Astrocyte (in vitro differentiated cells and primary cell): ENCODE results near the gene AP4B1. TPM values are rescaled to one million over a fixed set of nuclear protein-coding genes. Genes with fewer than 3 reads are reported as not detected.

Source experiments
- DNase-seq: peaks from one replicate; pipeline ENCODE4 v3.0.0-alpha.2; 2010; ENCODE audit warnings: low read depth
- FAIRE-seq: peaks from 2 replicates; lab custom pipeline; 2011; peaks lifted over from hg19 to GRCh38; lab: Jason Lieb, UNC
- H2AFZ ChIP-seq: 2 replicates; pipeline ENCODE4 v1.6.0; 2012; ENCODE audit warnings: low read depth, low read length, inconsistent platforms
- H3K27ac ChIP-seq: 2 replicates; pipeline ENCODE4 v1.5.1; 2011; ENCODE audit warnings: low read depth, low read length, inconsistent platforms
- H3K27me3 ChIP-seq: 2 replicates; pipeline ENCODE4 v1.6.0; 2011; ENCODE audit warnings: low read length, inconsistent platforms; ENCODE audit not compliant: insufficient read depth
- H3K36me3 ChIP-seq: 2 replicates; pipeline ENCODE4 v1.5.1; 2011; ENCODE audit warnings: low read length, inconsistent platforms; ENCODE audit not compliant: insufficient read depth
- H3K4me1 ChIP-seq: 2 replicates; pipeline ENCODE4 v1.5.1; 2011; ENCODE audit warnings: low read length, inconsistent platforms; ENCODE audit not compliant: insufficient read depth
- H3K4me2 ChIP-seq: 2 replicates; pipeline ENCODE4 v1.6.0; 2012; ENCODE audit warnings: low read length, inconsistent platforms
- H3K4me3 ChIP-seq: 2 replicates; pipeline ENCODE4 v1.5.1; 2011; ENCODE audit warnings: low read depth, mild to moderate bottlenecking, low read length, inconsistent platforms; ENCODE audit not compliant: insufficient read depth
- H3K79me2 ChIP-seq: 2 replicates; pipeline ENCODE4 v1.6.0; 2012; ENCODE audit warnings: mild to moderate bottlenecking, low read length, inconsistent platforms; ENCODE audit not compliant: insufficient read depth
- H3K9ac ChIP-seq: 2 replicates; pipeline ENCODE4 v1.6.0; 2012; ENCODE audit warnings: mild to moderate bottlenecking, low read length, inconsistent platforms
- H3K9me3 ChIP-seq: 2 replicates; pipeline ENCODE4 v1.5.1; 2012; ENCODE audit warnings: low read depth, mild to moderate bottlenecking, low read length, inconsistent platforms; ENCODE audit not compliant: insufficient read depth
- H4K20me1 ChIP-seq: 2 replicates; pipeline ENCODE4 v1.6.0; 2012; ENCODE audit warnings: low read length, inconsistent platforms; ENCODE audit not compliant: insufficient read depth
- H3K27ac Mint-ChIP-seq: one replicate; pipeline ENCODE4 v1.8.0; 2021; ENCODE audit warnings: mild to moderate bottlenecking, mixed read lengths; ENCODE audit not compliant: unreplicated experiment
- H3K27me3 Mint-ChIP-seq: one replicate; pipeline ENCODE4 v1.8.0; 2021; ENCODE audit warnings: low read depth, mixed read lengths; ENCODE audit not compliant: unreplicated experiment
- H3K36me3 Mint-ChIP-seq: one replicate; pipeline ENCODE4 v1.8.0; 2021; ENCODE audit warnings: low read depth, mixed read lengths; ENCODE audit not compliant: unreplicated experiment
- H3K4me1 Mint-ChIP-seq: one replicate; pipeline ENCODE4 v1.8.0; 2021; ENCODE audit warnings: low read depth, mixed read lengths; ENCODE audit not compliant: unreplicated experiment
- H3K4me3 Mint-ChIP-seq: one replicate; pipeline ENCODE4 v1.8.0; 2021; ENCODE audit warnings: mild to moderate bottlenecking, moderate library complexity, mixed read lengths; ENCODE audit not compliant: unreplicated experiment
- H3K9me3 Mint-ChIP-seq: one replicate; pipeline ENCODE4 v1.8.0; 2021; ENCODE audit warnings: mild to moderate bottlenecking, mixed read lengths; ENCODE audit not compliant: unreplicated experiment
- EZH2 ChIP-seq: IDR thresholded peaks from 2 replicates; pipeline ENCODE4 v1.6.1; 2012; ENCODE audit warnings: mild to moderate bottlenecking, low read length, inconsistent platforms; ENCODE audit not compliant: insufficient read depth
- total RNA-seq: library from RNA; stranded (reverse); gene quantifications from 2 replicates; pipeline ENCODE4 v1.2.1, GENCODE V29; 2021
- TF ChIP-seq, protein P1 (sequence below): IDR thresholded peaks from 2 replicates; pipeline ENCODE4 v1.5.1; 2011; ENCODE audit warnings: low read depth, mild to moderate bottlenecking, inconsistent platforms, low read length, moderate library complexity; ENCODE audit not compliant: insufficient read depth

Gene AP4B1
- total RNA-seq, 1 donor from 2014 or later: 14.9 TPM

DNA sequence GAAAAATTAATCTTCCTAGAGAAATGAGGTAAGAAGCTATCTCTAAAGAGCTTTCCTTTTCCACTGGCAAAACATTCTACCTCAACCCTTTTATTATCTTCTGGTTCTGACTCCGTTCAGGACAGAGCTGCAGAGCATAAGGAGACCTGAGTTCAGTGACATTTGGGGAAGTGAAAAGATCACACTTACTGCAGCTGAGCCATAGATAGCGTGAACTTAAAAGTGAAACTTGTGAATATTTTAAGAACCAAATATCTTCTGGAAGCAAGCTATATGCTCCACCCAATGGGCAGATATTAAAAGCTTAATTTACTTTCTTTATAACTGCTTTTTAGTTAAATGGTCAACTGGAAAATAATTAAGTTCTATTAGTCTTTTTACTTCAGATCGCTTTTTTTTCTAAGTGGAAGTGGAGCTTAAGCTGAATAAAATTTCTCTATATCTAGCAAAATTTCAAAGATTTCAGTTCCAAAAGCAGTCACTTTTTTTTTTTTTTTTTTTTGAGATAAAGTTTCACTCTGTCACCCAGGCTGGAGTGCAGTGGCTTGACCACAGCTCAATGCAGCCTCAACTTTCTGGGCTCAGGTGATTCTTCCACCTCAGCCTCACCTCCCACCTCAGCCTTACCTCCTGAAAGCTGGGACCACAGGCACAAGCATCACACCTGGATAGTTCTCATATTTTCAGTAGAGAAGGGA lies 45.0 kb downstream of the AP4B1 start:
- H3K36me3 Mint-ChIP-seq: no peaks in the 10 kb centered on the region
- H3K4me1 Mint-ChIP-seq: peaks cover 24% of the 10 kb centered on the region
- peaks cover 3% of the 10 kb centered on the region for H3K27me3 Mint-ChIP-seq
- no peak overlapping the region for H3K27ac ChIP-seq
- H3K9ac ChIP-seq: no peak overlapping the region
- H3K4me2 ChIP-seq: no peak overlapping the region
- FAIRE-seq (no peak), DNase-seq (no peak)
- no peaks in the 10 kb centered on the region for H3K27me3 ChIP-seq
- no peak overlapping the region for H3K4me3 Mint-ChIP-seq
- H3K27ac Mint-ChIP-seq: no peak overlapping the region
- no peaks in the 10 kb centered on the region for H3K9me3 Mint-ChIP-seq
- H3K4me3 ChIP-seq: no peak overlapping the region
- no peak for TF ChIP-seq EZH2
- TF ChIP-seq, protein P1, sequence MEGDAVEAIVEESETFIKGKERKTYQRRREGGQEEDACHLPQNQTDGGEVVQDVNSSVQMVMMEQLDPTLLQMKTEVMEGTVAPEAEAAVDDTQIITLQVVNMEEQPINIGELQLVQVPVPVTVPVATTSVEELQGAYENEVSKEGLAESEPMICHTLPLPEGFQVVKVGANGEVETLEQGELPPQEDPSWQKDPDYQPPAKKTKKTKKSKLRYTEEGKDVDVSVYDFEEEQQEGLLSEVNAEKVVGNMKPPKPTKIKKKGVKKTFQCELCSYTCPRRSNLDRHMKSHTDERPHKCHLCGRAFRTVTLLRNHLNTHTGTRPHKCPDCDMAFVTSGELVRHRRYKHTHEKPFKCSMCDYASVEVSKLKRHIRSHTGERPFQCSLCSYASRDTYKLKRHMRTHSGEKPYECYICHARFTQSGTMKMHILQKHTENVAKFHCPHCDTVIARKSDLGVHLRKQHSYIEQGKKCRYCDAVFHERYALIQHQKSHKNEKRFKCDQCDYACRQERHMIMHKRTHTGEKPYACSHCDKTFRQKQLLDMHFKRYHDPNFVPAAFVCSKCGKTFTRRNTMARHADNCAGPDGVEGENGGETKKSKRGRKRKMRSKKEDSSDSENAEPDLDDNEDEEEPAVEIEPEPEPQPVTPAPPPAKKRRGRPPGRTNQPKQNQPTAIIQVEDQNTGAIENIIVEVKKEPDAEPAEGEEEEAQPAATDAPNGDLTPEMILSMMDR: no peak
- H3K36me3 ChIP-seq: no peaks in the 10 kb centered on the region
- H3K9me3 ChIP-seq: no peaks in the 10 kb centered on the region
- H3K79me2 ChIP-seq: no peaks in the 10 kb centered on the region
- peaks cover 16% of the 10 kb centered on the region for H3K4me1 ChIP-seq
- no peak overlapping the region for H2AFZ ChIP-seq
- no peaks in the 10 kb centered on the region for H4K20me1 ChIP-seq

DNA sequence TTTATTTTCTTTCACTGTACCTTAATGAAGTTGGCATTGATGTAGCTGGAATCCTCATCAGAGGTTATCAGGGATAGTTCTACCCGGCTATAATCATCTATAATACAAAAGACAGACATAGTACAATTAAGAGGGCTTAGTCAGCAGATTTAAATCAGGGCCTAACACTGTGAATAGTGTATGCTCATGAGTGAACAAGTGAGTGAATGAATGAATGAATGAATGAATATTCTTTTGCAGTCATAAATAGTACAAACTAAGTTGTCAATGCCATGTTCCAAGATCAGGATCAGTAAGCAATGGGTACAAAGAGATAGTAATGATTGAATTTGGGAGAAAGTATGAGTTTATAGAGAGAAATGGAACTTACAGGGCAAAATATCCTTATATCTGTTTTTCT lies 45.6 kb downstream of the AP4B1 start:
- FAIRE-seq (no peak), DNase-seq (no peak)
- no peak overlapping the region for H3K4me3 Mint-ChIP-seq
- H3K4me1 ChIP-seq: peaks cover 16% of the 10 kb centered on the region
- no peak overlapping the region for H3K27ac Mint-ChIP-seq
- H3K79me2 ChIP-seq: no peaks in the 10 kb centered on the region
- H3K4me1 Mint-ChIP-seq: peaks cover 24% of the 10 kb centered on the region
- H4K20me1 ChIP-seq: no peaks in the 10 kb centered on the region
- H3K27ac ChIP-seq: no peak overlapping the region
- no peaks in the 10 kb centered on the region for H3K36me3 ChIP-seq
- peaks cover 3% of the 10 kb centered on the region for H3K27me3 Mint-ChIP-seq
- TF ChIP-seq EZH2: no peak
- TF ChIP-seq, protein P1: no peak
- no peak overlapping the region for H3K4me3 ChIP-seq
- no peak overlapping the region for H3K9ac ChIP-seq
- H3K4me2 ChIP-seq: no peak overlapping the region
- H3K27me3 ChIP-seq: no peaks in the 10 kb centered on the region
- no peaks in the 10 kb centered on the region for H3K9me3 ChIP-seq
- H2AFZ ChIP-seq: no peak overlapping the region
- H3K36me3 Mint-ChIP-seq: peaks cover 2% of the 10 kb centered on the region
- no peaks in the 10 kb centered on the region for H3K9me3 Mint-ChIP-seq

DNA sequence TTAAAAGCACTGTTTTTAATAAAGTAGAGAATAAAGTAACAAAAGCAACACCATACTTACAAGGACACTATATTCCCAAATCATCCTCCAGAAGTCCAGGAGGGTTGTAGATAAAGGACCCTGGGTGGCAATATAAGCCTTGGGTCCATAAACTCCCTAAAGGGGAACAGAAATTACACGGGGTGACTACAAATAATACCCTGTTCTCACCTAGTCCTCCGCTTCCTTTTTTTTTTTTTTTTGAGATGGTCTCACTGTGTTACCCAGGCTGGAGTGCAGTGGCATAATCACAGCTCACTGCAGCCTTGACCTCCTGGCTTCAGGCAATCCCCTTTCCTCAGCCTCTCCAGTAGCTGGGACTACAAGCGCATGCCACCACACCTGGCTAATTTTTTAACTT lies 46.2 kb downstream of the AP4B1 start:
- peaks cover 2% of the 10 kb centered on the region for H3K36me3 Mint-ChIP-seq
- Histone ChIP-seq H3K27me3 (no peaks in the 10 kb centered on the region), H3K4me1 (peaks cover 16% of the 10 kb centered on the region), H3K4me3 (no peak overlapping the region), H3K4me2 (no peak overlapping the region), H4K20me1 (no peaks in the 10 kb centered on the region), H3K79me2 (no peaks in the 10 kb centered on the region), H3K9me3 (no peaks in the 10 kb centered on the region), H3K36me3 (no peaks in the 10 kb centered on the region), H3K27ac (no peak overlapping the region), H3K9ac (no peak overlapping the region), H2AFZ (no peak overlapping the region)
- H3K27ac Mint-ChIP-seq: no peak overlapping the region
- peaks cover 1% of the 10 kb centered on the region for H3K27me3 Mint-ChIP-seq
- DNase-seq (no peak), FAIRE-seq (no peak)
- TF ChIP-seq EZH2: no peak
- TF ChIP-seq, protein P1: no peak
- H3K4me1 Mint-ChIP-seq: peaks cover 24% of the 10 kb centered on the region
- no peak overlapping the region for H3K4me3 Mint-ChIP-seq
- no peaks in the 10 kb centered on the region for H3K9me3 Mint-ChIP-seq
